WTC11 (cell line): ENCODE results near the gene NUP62. TPM values are rescaled to one million over a fixed set of nuclear protein-coding genes. Genes with fewer than 3 reads are reported as not detected.

Experiments used
- ATAC-seq: fragments of 200-7000 bp; cut with Tn5 transposase; 2 replicates; pipeline ENCODE4 v1.10.0; 2021; ENCODE audit warnings: mild to moderate bottlenecking, moderate library complexity
- CTCF ChIA-PET: fragments of 300-600 bp; sonication (Branson Sonifier 250); formaldehyde crosslinking; loops from one replicate; lab custom pipeline; 2021; ENCODE audit warnings: antibody characterized with exemption; lab: Charles Lee
- POLR2A ChIA-PET: fragments of 350-600 bp; sonication (Branson Sonifier 250); formaldehyde crosslinking; loops from one replicate; lab custom pipeline; 2021; ENCODE audit warnings: antibody characterized with exemption; lab: Charles Lee
- DNase-seq: peaks from one replicate; pipeline ENCODE4 v3.0.0; 2021; ENCODE audit warnings: low spot score
- H3K27ac Mint-ChIP-seq: 2 replicates; pipeline ENCODE4 v1.8.0; 2021; ENCODE audit warnings: mixed read lengths
- H3K27me3 Mint-ChIP-seq: 2 replicates; pipeline ENCODE4 v1.8.0; 2021; ENCODE audit warnings: low read depth, mild to moderate bottlenecking, moderate library complexity, mixed read lengths
- H3K36me3 Mint-ChIP-seq: 2 replicates; pipeline ENCODE4 v1.8.0; 2021; ENCODE audit warnings: mixed read lengths
- H3K4me1 Mint-ChIP-seq: 2 replicates; pipeline ENCODE4 v1.8.0; 2022; ENCODE audit warnings: mixed read lengths
- H3K4me3 Mint-ChIP-seq: 2 replicates; pipeline ENCODE4 v1.8.0; 2021; ENCODE audit warnings: mild to moderate bottlenecking, moderate library complexity, mixed read lengths
- H3K9me3 Mint-ChIP-seq: 2 replicates; pipeline ENCODE4 v1.8.0; 2021; ENCODE audit warnings: mixed read lengths
- ATF1 ChIP-seq: sonication (generic); formaldehyde crosslinking; IDR thresholded peaks from 2 replicates; pipeline ENCODE4 v1.8.1; 2023; ENCODE audit warnings: mild to moderate bottlenecking, moderate library complexity, missing genetic modification reagents
- ATF6 ChIP-seq: sonication (generic); formaldehyde crosslinking; IDR thresholded peaks from 2 replicates; pipeline ENCODE4 v1.8.1; 2023; ENCODE audit warnings: mild to moderate bottlenecking, missing genetic modification reagents
- MYBL2 ChIP-seq: sonication (generic); formaldehyde crosslinking; IDR thresholded peaks from 2 replicates; pipeline ENCODE4 v1.8.1; 2023; ENCODE audit warnings: mild to moderate bottlenecking, moderate library complexity, missing genetic modification reagents
- SMAD4 ChIP-seq: sonication (generic); formaldehyde crosslinking; IDR thresholded peaks from 2 replicates; pipeline ENCODE4 v1.8.0; 2022; ENCODE audit warnings: mild to moderate bottlenecking, missing genetic modification reagents
- SP1 ChIP-seq: sonication (generic); formaldehyde crosslinking; conservative IDR thresholded peaks from 2 replicates; pipeline ENCODE4 v1.8.1; 2022; ENCODE audit warnings: missing genetic modification reagents
- ZNF219 ChIP-seq: sonication (generic); formaldehyde crosslinking; IDR thresholded peaks from 2 replicates; pipeline ENCODE4 v1.8.0; 2023; ENCODE audit warnings: missing genetic modification reagents, mild to moderate bottlenecking, borderline replicate concordance
- ZNF263 ChIP-seq: sonication (generic); formaldehyde crosslinking; IDR thresholded peaks from 2 replicates; pipeline ENCODE4 v1.8.1; 2022; ENCODE audit warnings: low read depth, mild to moderate bottlenecking, moderate library complexity, missing genetic modification reagents
- total RNA-seq: library from RNA; stranded (reverse); gene quantifications from 3 replicates; pipeline ENCODE4 v1.2.3, GENCODE V29; 2021
- TF ChIP-seq, protein P1 (sequence below): sonication (generic); formaldehyde crosslinking; IDR thresholded peaks from 2 replicates; pipeline ENCODE4 v1.8.1; 2023; ENCODE audit warnings: mild to moderate bottlenecking, moderate library complexity, missing genetic modification reagents
- TF ChIP-seq, protein P2 (sequence below): sonication (generic); formaldehyde crosslinking; IDR thresholded peaks from 2 replicates; pipeline ENCODE4 v1.8.1; 2022; ENCODE audit warnings: low read depth, mild to moderate bottlenecking, moderate library complexity, missing genetic modification reagents, borderline replicate concordance
- TF ChIP-seq, protein P3 (sequence below): sonication (generic); formaldehyde crosslinking; conservative IDR thresholded peaks from 2 replicates; pipeline ENCODE4 v1.8.1; 2022; ENCODE audit warnings: mild to moderate bottlenecking, missing genetic modification reagents

Gene NUP62
- total RNA-seq, 1 experiment from 2014 or later, result 87.1 TPM

GRCh38 chr19:49896863-49897621, 32.3 kb downstream of the NUP62 start, which contains the start of gene IL4I1 (continued):
- TF ChIP-seq SMAD4 (no peak), MYBL2 (CRISPR knock-in tag) (no peak), SP1 (CRISPR knock-in tag) (no peak)
- TF ChIP-seq, protein P1, sequence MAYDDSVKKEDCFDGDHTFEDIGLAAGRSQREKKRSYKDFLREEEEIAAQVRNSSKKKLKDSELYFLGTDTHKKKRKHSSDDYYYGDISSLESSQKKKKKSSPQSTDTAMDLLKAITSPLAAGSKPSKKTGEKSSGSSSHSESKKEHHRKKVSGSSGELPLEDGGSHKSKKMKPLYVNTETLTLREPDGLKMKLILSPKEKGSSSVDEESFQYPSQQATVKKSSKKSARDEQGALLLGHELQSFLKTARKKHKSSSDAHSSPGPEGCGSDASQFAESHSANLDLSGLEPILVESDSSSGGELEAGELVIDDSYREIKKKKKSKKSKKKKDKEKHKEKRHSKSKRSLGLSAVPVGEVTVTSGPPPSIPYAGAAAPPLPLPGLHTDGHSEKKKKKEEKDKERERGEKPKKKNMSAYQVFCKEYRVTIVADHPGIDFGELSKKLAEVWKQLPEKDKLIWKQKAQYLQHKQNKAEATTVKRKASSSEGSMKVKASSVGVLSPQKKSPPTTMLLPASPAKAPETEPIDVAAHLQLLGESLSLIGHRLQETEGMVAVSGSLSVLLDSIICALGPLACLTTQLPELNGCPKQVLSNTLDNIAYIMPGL (CRISPR knock-in tag), result no peak
- TF ChIP-seq, all 79 proteins: peak for 0

- H3K4me1 Mint-ChIP-seq, result peaks cover 15% of the 10 kb centered on the region
- CTCF ChIA-PET, result interaction anchor here (1.5 kb wide), 1 partner anchor 88 kb away, joined by 4 read pairs; no protein-coding TSS in a partner anchor
- no peaks in the 10 kb centered on the region for H3K36me3 Mint-ChIP-seq
- POLR2A ChIA-PET, result interaction anchor here (1.6 kb wide), 1 partner anchor 19 kb away, joined by 4 read pairs; the partner anchor contains the start of genes AKT1S1 and TBC1D17
- H3K4me3 Mint-ChIP-seq, result no peak overlapping the region
- no peak overlapping the region for H3K27ac Mint-ChIP-seq
- peaks cover 35% of the 10 kb centered on the region for H3K27me3 Mint-ChIP-seq
- no peak for DNase-seq
- TF ChIP-seq ATF6 (no peak), ATF1 (CRISPR knock-in tag) (no peak), ZNF219 (CRISPR knock-in tag) (no peak)
- TF ChIP-seq, protein P2, sequence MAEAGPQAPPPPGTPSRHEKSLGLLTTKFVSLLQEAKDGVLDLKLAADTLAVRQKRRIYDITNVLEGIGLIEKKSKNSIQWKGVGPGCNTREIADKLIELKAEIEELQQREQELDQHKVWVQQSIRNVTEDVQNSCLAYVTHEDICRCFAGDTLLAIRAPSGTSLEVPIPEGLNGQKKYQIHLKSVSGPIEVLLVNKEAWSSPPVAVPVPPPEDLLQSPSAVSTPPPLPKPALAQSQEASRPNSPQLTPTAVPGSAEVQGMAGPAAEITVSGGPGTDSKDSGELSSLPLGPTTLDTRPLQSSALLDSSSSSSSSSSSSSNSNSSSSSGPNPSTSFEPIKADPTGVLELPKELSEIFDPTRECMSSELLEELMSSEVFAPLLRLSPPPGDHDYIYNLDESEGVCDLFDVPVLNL (CRISPR knock-in tag), result no peak
- TF ChIP-seq, protein P3, sequence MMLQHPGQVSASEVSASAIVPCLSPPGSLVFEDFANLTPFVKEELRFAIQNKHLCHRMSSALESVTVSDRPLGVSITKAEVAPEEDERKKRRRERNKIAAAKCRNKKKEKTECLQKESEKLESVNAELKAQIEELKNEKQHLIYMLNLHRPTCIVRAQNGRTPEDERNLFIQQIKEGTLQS (CRISPR knock-in tag), result no peak
- TF ChIP-seq, all 79 proteins: peak for 0
- no peaks in the 10 kb centered on the region for H3K9me3 Mint-ChIP-seq
- ATAC-seq, result no peak
These were observed 33.6 kb downstream of the NUP62 start for GRCh38 chr19:49895566-49896297.

DNA sequence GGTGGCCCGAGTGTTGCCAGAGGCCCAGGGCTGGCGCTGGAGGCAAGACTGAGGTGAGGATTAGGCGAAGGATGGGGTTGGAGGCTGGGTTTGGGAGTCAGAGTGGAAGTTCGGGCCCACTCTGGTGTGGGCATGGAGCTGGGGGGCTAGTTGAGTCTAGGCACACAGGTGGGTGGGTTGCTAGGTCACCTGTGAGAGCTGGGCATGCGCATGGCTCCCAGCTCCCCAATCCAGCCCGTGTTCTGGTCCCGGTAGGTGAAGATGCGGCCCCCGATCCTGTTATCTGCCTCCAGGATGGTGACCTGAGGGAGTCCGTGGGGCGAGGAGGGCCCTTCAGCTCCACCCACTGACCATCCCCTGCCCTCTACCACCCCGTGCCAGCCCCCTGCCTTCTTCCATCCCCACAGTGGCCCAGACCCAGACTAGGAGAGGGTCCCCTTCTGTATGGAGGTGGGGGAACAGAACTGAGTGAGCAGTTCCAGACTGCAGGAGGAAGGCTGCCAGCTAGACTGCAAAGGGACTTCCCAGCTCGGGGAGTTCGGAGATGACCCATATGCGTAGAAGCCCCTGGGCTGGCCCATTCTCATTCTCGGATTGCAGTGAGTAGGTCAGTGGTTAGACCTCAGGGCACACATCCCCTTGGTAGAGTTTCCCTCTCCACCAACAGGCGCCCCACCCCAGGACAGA, 34.3 kb downstream of the NUP62 start:
- DNase-seq (no peak), ATAC-seq (no peak)
- POLR2A ChIA-PET, result interaction anchor here (0.5 to 1.6 kb wide), 2 partner anchors 18 to 1050 kb away, joined by 3 to 4 read pairs; partner anchors contain the start of genes AKT1S1 and TBC1D17
- peaks cover 15% of the 10 kb centered on the region for H3K4me1 Mint-ChIP-seq
- no peak overlapping the region for H3K4me3 Mint-ChIP-seq
- H3K9me3 Mint-ChIP-seq, result no peaks in the 10 kb centered on the region
- peaks cover 35% of the 10 kb centered on the region for H3K27me3 Mint-ChIP-seq
- no peak overlapping the region for H3K27ac Mint-ChIP-seq
- no peaks in the 10 kb centered on the region for H3K36me3 Mint-ChIP-seq
- CTCF ChIA-PET, result interaction anchor here (0.5 to 1.5 kb wide), 3 partner anchors 45 to 144 kb away, joined by 3 to 6 read pairs (median 4); no protein-coding TSS in a partner anchor
- TF ChIP-seq ZNF263, result no peak
